HG03469 (cell line): ENCODE measurements around the gene DAPK2.

Experiments
- ATAC-seq: cut with Tn5 transposase; IDR thresholded peaks from one replicate; pipeline ENCODE4 v1.9.1; 2021; ENCODE audit warnings: mild to moderate bottlenecking, moderate library complexity, moderate number of reproducible peaks; ENCODE audit not compliant: unreplicated experiment

DAPK2 gene

GRCh38 chr15:63879211-63879610, 167.1 kb downstream of the DAPK2 start:
- no peak for ATAC-seq

- no peak for ATAC-seq
These were observed 168.5 kb downstream of the DAPK2 start for GRCh38 chr15:63877713-63878271.

- no peak for ATAC-seq
These were observed 170.1 kb downstream of the DAPK2 start for GRCh38 chr15:63876085-63876662.

GRCh38 chr15:63874616-63875015, 171.7 kb downstream of the DAPK2 start:
- ATAC-seq: no peak

GRCh38 chr15:63872759-63873510, 173.3 kb downstream of the DAPK2 start:
- ATAC-seq: no peak

- no peak for ATAC-seq
These were observed 175.6 kb downstream of the DAPK2 start for GRCh38 chr15:63870487-63871209.

GRCh38 chr15:63870043-63870394, 176.3 kb downstream of the DAPK2 start:
- no peak for ATAC-seq

- ATAC-seq: no peak
These were observed 176.8 kb downstream of the DAPK2 start for GRCh38 chr15:63869371-63870042.

GRCh38 chr15:63864186-63864585, 182.1 kb downstream of the DAPK2 start:
- ATAC-seq: no peak

GRCh38 chr15:63861946-63862517, 184.3 kb downstream of the DAPK2 start:
- no peak for ATAC-seq

- ATAC-seq: no peak
These were observed 185.7 kb downstream of the DAPK2 start for GRCh38 chr15:63860555-63860954.

- ATAC-seq: no peak
These were observed 186.1 kb downstream of the DAPK2 start for GRCh38 chr15:63860155-63860554.

GRCh38 chr15:63858881-63859280, 187.4 kb downstream of the DAPK2 start:
- no peak for ATAC-seq

- ATAC-seq: no peak
These were observed 187.8 kb downstream of the DAPK2 start for GRCh38 chr15:63858448-63858847.

- ATAC-seq: no peak
These were observed 188.8 kb downstream of the DAPK2 start for GRCh38 chr15:63857461-63857856.
